DOHH2 (cell line): ENCODE measurements around the gene ARHGAP27.

Experiments used
- H3F3A ChIP-seq: fragments of 200-600 bp; sonication (generic), shearing (Covaris generic); 2 replicates; pipeline ENCODE4 v1.6.0; 2016; ENCODE audit warnings: antibody characterized with exemption, mild to moderate bottlenecking; ENCODE audit not compliant: control insufficient read depth, insufficient read depth
- H3K27ac ChIP-seq: fragments of 200-600 bp; sonication (generic); 2 replicates; pipeline ENCODE4 v1.5.1; 2014; ENCODE audit warnings: low read depth, mild to moderate bottlenecking, low read length, moderate library complexity
- H3K27me3 ChIP-seq: fragments of 200-600 bp; sonication (generic); 2 replicates; pipeline ENCODE4 v1.6.1; 2014; ENCODE audit warnings: mild to moderate bottlenecking, low read length, mixed read lengths; ENCODE audit not compliant: control insufficient read depth
- H3K36me3 ChIP-seq: fragments of 200-600 bp; sonication (generic); 2 replicates; pipeline ENCODE4 v1.6.1; 2014; ENCODE audit warnings: mild to moderate bottlenecking, low read length, moderate library complexity, mixed read lengths; ENCODE audit not compliant: control insufficient read depth
- H3K4me1 ChIP-seq: fragments of 200-600 bp; sonication (generic); 2 replicates; pipeline ENCODE4 v1.6.1; 2014; ENCODE audit warnings: mild to moderate bottlenecking, low read length, mixed read lengths; ENCODE audit not compliant: control insufficient read depth
- H3K4me2 ChIP-seq: fragments of 200-600 bp; sonication (generic); 2 replicates; pipeline ENCODE4 v1.6.0; 2014; ENCODE audit warnings: mild to moderate bottlenecking, low read length, moderate library complexity
- H3K4me3 ChIP-seq: fragments of 200-600 bp; sonication (generic); 2 replicates; pipeline ENCODE4 v1.5.1; 2014; ENCODE audit warnings: mild to moderate bottlenecking, low read length, mixed read lengths
- H3K79me2 ChIP-seq: fragments of 200-600 bp; sonication (generic); 2 replicates; pipeline ENCODE4 v1.6.1; 2014; ENCODE audit warnings: mild to moderate bottlenecking, low read length, mixed read lengths; ENCODE audit not compliant: control insufficient read depth
- H3K9me2 ChIP-seq: fragments of 200-600 bp; sonication (generic); replicated peaks from 2 replicates; pipeline ENCODE4 v1.6.1; 2014; ENCODE audit warnings: mild to moderate bottlenecking, low read length, mixed read lengths; ENCODE audit not compliant: control insufficient read depth
- H3K9me3 ChIP-seq: fragments of 200-600 bp; sonication (generic); 2 replicates; pipeline ENCODE4 v1.6.1; 2014; ENCODE audit warnings: antibody characterized with exemption, low read length, mixed read lengths; ENCODE audit not compliant: control insufficient read depth, insufficient read depth
- H4K20me1 ChIP-seq: fragments of 200-600 bp; sonication (generic); 2 replicates; pipeline ENCODE4 v1.6.0; 2014; ENCODE audit warnings: low read depth, mild to moderate bottlenecking, antibody characterized with exemption, low read length, moderate library complexity; ENCODE audit not compliant: control insufficient read depth, insufficient read depth
- EZH2phosphoT487 ChIP-seq: fragments of 200-600 bp; sonication (generic); IDR thresholded peaks from 2 replicates; pipeline ENCODE4 v1.6.1; 2017; ENCODE audit warnings: borderline replicate concordance, mild to moderate bottlenecking, antibody characterized with exemption, low read length, moderate library complexity, mixed read lengths
- TF ChIP-seq, protein P1 (sequence below): fragments of 200-600 bp; sonication (generic); IDR thresholded peaks from one replicate; pipeline ENCODE4 v1.5.1; 2014; ENCODE audit warnings: antibody characterized with exemption, mild to moderate bottlenecking, low read depth, low read length; ENCODE audit not compliant: poor library complexity, severe bottlenecking

ARHGAP27 gene

DNA sequence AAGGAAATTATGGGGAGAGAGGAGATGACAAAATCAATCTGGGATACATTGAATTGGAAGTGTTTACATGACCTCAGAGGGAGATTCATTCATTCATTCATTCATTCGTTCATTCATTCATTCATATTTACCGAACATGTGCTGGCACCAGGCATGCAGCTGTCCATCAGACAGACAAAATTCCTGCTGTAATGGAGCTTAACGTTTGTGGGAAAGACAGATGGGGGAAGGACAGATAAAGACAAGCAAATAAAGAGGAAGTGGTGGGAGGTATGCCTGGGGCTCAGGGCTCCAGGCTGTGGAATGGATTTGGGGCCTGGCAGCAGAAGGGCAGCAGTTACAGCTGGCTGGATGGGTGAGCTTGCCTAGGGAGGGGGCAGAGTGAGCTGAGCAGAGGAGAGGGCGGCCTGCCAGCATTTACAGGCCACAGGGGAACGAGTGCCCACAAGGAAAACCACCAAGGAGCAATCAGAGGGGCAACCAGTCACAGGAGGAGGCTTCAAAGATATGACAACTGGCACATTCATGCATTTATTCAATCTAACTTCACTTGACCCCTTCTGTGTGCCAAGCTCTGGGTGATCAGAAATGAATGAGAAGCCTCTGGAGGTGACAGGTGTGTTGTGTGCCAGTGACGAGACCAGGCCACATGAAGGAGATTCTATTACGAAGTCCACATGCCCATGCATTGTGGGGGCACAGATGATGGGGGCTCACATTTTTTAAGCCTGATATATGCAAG lies 48.5 kb downstream of the ARHGAP27 start:
- TF ChIP-seq, protein P1, sequence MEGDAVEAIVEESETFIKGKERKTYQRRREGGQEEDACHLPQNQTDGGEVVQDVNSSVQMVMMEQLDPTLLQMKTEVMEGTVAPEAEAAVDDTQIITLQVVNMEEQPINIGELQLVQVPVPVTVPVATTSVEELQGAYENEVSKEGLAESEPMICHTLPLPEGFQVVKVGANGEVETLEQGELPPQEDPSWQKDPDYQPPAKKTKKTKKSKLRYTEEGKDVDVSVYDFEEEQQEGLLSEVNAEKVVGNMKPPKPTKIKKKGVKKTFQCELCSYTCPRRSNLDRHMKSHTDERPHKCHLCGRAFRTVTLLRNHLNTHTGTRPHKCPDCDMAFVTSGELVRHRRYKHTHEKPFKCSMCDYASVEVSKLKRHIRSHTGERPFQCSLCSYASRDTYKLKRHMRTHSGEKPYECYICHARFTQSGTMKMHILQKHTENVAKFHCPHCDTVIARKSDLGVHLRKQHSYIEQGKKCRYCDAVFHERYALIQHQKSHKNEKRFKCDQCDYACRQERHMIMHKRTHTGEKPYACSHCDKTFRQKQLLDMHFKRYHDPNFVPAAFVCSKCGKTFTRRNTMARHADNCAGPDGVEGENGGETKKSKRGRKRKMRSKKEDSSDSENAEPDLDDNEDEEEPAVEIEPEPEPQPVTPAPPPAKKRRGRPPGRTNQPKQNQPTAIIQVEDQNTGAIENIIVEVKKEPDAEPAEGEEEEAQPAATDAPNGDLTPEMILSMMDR: no peak
- no peak for TF ChIP-seq EZH2phosphoT487
- H3K27ac ChIP-seq: no peak overlapping the region
- no peaks in the 10 kb centered on the region for H3K9me2 ChIP-seq
- H3K9me3 ChIP-seq: no peaks in the 10 kb centered on the region
- H3K4me1 ChIP-seq: 0 out of 2 replicates have a peak, but pooled peaks cover 6% of the 10 kb centered on the region
- H3K36me3 ChIP-seq: no peaks in the 10 kb centered on the region
- H3K4me3 ChIP-seq: no peak overlapping the region
- no peaks in the 10 kb centered on the region for H3K79me2 ChIP-seq
- H3K27me3 ChIP-seq: peaks cover 47% of the 10 kb centered on the region
- no peaks in the 10 kb centered on the region for H3F3A ChIP-seq
- no peak overlapping the region for H3K4me2 ChIP-seq
- H4K20me1 ChIP-seq: no peaks in the 10 kb centered on the region

DNA sequence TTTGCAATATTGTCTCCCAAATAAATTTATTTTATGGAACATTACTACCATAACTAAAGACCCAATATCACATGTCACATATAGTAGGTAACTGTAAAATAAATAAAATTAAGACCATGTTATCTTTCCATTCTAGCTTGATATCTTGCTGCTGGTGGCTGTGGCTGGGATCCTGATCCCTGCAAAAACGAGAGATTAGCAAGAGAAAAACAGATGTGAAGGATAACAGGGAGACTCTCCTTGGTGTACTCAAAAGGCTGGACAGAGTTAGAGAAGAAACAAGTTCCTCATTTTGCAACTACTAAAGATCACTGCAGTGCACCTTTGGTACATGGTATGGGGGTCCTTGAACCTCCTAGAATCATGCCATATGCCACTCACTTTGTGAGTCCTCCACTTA lies 49.7 kb downstream of the ARHGAP27 start:
- H3K4me2 ChIP-seq: no peak overlapping the region
- H3K79me2 ChIP-seq: no peaks in the 10 kb centered on the region
- H3K36me3 ChIP-seq: no peaks in the 10 kb centered on the region
- peaks cover 39% of the 10 kb centered on the region for H3K27me3 ChIP-seq
- H3K9me3 ChIP-seq: no peaks in the 10 kb centered on the region
- H3F3A ChIP-seq: no peaks in the 10 kb centered on the region
- 0 out of 2 replicates have a peak, but pooled peaks cover 6% of the 10 kb centered on the region for H3K4me1 ChIP-seq
- no peak overlapping the region for H3K27ac ChIP-seq
- no peaks in the 10 kb centered on the region for H3K9me2 ChIP-seq
- TF ChIP-seq, protein P1: no peak
- no peak for TF ChIP-seq EZH2phosphoT487
- no peaks in the 10 kb centered on the region for H4K20me1 ChIP-seq
- H3K4me3 ChIP-seq: no peak overlapping the region

DNA sequence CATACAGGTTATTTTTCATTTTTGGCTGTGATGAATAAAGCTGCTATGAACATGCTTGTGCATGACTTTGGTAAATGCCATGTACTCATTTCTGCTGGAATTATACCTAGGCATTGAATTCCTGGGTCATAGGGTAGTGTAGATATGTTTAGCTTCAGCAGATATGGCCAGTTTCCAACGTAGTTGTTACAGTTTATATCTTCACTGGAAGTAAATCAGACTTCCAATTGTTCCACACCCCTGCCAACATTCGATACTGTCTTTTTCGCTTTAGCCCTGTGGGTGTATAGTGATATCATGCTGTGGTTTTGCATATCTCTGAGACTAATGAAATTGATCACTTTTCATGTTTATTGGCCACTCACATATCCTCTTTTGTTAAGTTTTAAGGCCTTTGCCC lies 50.4 kb downstream of the ARHGAP27 start:
- Histone ChIP-seq H3K4me1 (0 out of 2 replicates have a peak, but pooled peaks cover 6% of the 10 kb centered on the region), H3K79me2 (no peaks in the 10 kb centered on the region), H3F3A (no peaks in the 10 kb centered on the region), H3K9me3 (no peaks in the 10 kb centered on the region), H3K4me2 (no peak overlapping the region), H3K27me3 (peaks cover 34% of the 10 kb centered on the region), H3K36me3 (no peaks in the 10 kb centered on the region), H3K9me2 (no peaks in the 10 kb centered on the region), H4K20me1 (no peaks in the 10 kb centered on the region), H3K27ac (no peak overlapping the region), H3K4me3 (no peak overlapping the region)
- TF ChIP-seq, protein P1: no peak
- TF ChIP-seq EZH2phosphoT487: no peak
